Mesothelial cell of epicardium (in vitro differentiated cells): ENCODE measurements around the gene ZNF512. TPM values are rescaled to one million over a fixed set of nuclear protein-coding genes. Genes with fewer than 3 reads are reported as not detected.

ENCODE experiments used
- DNase-seq, 2 experiments: peaks; one replicate each; pipeline ENCODE4 v3.0.0; 2021; ENCODE audit warnings: low spot score in 2 of 2; ENCODE audit not compliant: unreplicated experiment in 2 of 2
- H3K27ac Mint-ChIP-seq: 2 replicates; pipeline ENCODE4 v1.8.0; 2021; ENCODE audit warnings: mixed read lengths
- H3K27me3 Mint-ChIP-seq: 2 replicates; pipeline ENCODE4 v1.8.0; 2021; ENCODE audit warnings: low read depth, mixed read lengths
- H3K36me3 Mint-ChIP-seq: 2 replicates; pipeline ENCODE4 v1.8.0; 2021; ENCODE audit warnings: mixed read lengths
- H3K4me1 Mint-ChIP-seq: 2 replicates; pipeline ENCODE4 v1.8.0; 2021; ENCODE audit warnings: mixed read lengths
- H3K4me3 Mint-ChIP-seq: 2 replicates; pipeline ENCODE4 v1.8.0; 2021; ENCODE audit warnings: mild to moderate bottlenecking, moderate library complexity, mixed read lengths
- H3K9me3 Mint-ChIP-seq: 2 replicates; pipeline ENCODE4 v1.8.0; 2021; ENCODE audit warnings: mixed read lengths
- total RNA-seq: library from RNA; stranded (reverse); gene quantifications from 3 replicates; pipeline ENCODE4 v1.2.1, GENCODE V29; 2021
- TF ChIP-seq, protein P1 (sequence below): fragments of 200-600 bp; sonication (generic); IDR thresholded peaks from one replicate; pipeline ENCODE4 v1.5.0; 2021; ENCODE audit warnings: antibody characterized with exemption; ENCODE audit not compliant: unreplicated experiment

Gene ZNF512
- total RNA-seq, 1 donor from 2014 or later: 72.8 TPM

DNA sequence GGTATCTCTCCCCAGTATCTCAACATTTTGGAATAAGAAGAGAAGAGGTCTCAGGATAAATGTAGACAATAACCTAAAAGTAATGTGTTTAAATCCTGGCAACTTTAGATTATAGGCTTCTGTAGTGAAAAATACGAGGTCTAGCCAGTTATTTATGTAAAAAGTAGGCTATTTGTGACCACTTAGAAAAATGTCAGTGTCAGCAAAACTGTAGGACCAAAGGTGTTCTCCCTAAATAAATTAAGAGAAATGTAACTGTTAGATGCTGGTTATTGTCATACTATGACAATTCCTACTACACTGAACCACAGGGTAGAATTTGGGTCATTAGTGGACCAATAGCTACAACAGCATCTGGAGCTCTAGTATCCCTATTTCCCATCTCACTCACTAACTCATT, 78.5 kb downstream of the ZNF512 start:
- DNase-seq: no peak
- Mint-ChIP-seq H3K9me3 (no peaks in the 10 kb centered on the region), H3K4me3 (peak overlapping the region; percentile 98), H3K27me3 (no peaks in the 10 kb centered on the region), H3K27ac (no peak overlapping the region), H3K36me3 (peaks cover 24% of the 10 kb centered on the region), H3K4me1 (peaks cover 32% of the 10 kb centered on the region)
- TF ChIP-seq, protein P1, sequence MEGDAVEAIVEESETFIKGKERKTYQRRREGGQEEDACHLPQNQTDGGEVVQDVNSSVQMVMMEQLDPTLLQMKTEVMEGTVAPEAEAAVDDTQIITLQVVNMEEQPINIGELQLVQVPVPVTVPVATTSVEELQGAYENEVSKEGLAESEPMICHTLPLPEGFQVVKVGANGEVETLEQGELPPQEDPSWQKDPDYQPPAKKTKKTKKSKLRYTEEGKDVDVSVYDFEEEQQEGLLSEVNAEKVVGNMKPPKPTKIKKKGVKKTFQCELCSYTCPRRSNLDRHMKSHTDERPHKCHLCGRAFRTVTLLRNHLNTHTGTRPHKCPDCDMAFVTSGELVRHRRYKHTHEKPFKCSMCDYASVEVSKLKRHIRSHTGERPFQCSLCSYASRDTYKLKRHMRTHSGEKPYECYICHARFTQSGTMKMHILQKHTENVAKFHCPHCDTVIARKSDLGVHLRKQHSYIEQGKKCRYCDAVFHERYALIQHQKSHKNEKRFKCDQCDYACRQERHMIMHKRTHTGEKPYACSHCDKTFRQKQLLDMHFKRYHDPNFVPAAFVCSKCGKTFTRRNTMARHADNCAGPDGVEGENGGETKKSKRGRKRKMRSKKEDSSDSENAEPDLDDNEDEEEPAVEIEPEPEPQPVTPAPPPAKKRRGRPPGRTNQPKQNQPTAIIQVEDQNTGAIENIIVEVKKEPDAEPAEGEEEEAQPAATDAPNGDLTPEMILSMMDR: no peak

DNA sequence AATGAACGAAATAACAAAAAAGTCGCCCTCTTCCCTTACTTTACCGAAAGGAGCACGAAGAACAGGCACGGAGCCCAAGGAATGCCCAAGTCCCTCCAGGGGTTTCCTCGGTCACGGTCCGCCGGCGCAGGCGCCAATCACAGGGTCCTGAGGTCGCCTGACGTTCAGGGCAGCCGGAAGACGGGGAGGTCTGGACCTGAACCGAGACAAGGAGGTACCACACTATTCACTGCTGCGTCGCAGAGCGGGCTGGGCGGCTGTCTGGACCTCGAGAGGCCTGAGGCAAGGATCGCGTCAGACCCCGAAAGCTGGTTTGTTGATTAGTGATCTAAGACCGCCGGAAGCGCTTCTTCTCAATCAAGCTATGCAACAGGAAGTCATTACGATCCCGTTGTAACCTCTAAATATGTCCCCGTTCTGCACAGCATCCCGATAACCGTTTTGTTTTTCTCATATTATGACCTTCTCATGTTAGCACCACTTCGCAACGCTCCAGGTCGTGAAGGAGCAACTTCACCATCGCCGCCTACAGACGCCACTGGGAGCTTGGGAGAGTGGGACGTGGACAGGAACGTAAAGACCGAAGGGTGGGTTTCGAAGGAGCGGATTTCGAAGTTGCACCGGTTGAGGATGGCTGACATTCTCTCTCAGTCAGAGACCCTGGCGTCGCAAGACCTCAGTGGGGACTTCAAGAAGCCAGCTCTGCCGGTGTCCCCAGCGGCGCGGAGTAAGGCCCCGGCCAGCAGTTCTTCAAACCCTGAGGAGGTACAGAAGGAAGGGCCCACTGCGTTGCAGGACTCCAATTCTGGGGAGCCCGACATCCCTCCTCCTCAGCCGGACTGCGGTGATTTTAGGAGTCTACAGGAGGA, 80.7 kb downstream of the ZNF512 start, which contains the start of the genes SLC4A1AP and SUPT7L:
Gene SLC4A1AP (plus strand): TSS at position 605 of the 869 bp plus-strand sequence. CDS start 26 bp downstream, at position 631.
Gene SUPT7L (minus strand): TSS at position 330 of the 869 bp plus-strand sequence. CDS start 1,422 bp downstream, outside the sequence.
- DNase-seq: peak; percentile 41 to 80

DNA sequence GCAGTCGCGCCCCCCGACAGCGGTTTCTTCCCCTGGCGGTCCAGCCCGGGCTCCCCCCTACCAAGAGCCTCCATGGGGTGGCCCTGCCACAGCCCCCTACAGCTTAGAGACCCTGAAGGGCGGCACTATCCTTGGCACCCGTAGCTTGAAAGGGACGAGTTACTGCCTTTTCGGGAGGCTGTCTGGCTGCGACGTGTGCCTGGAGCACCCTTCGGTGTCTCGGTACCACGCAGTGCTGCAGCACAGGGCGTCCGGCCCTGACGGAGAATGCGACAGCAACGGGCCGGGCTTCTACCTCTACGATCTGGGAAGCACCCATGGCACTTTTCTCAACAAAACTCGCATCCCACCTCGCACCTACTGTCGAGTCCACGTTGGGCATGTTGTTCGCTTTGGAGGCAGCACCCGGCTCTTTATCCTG, 81.3 kb downstream of the ZNF512 start:
- DNase-seq: no peak
- Mint-ChIP-seq H3K9me3 (no peaks in the 10 kb centered on the region), H3K36me3 (peaks cover 30% of the 10 kb centered on the region), H3K4me3 (peak overlapping the region; percentile 98), H3K4me1 (peaks cover 32% of the 10 kb centered on the region), H3K27me3 (no peaks in the 10 kb centered on the region), H3K27ac (peak overlapping the region; percentile 99)
- TF ChIP-seq, protein P1: no peak

More for the DNA sequence above, 80.7 kb downstream of the ZNF512 start, which contains the start of the genes SLC4A1AP and SUPT7L:
- TF ChIP-seq, protein P1: no peak
- Mint-ChIP-seq H3K9me3 (no peaks in the 10 kb centered on the region), H3K36me3 (peaks cover 24% of the 10 kb centered on the region), H3K27me3 (no peaks in the 10 kb centered on the region), H3K27ac (peak within 1 kb of the TSS; percentile 99), H3K4me1 (peaks cover 32% of the 10 kb centered on the region), H3K4me3 (peak within 1 kb of the TSS; percentile 98)

DNA sequence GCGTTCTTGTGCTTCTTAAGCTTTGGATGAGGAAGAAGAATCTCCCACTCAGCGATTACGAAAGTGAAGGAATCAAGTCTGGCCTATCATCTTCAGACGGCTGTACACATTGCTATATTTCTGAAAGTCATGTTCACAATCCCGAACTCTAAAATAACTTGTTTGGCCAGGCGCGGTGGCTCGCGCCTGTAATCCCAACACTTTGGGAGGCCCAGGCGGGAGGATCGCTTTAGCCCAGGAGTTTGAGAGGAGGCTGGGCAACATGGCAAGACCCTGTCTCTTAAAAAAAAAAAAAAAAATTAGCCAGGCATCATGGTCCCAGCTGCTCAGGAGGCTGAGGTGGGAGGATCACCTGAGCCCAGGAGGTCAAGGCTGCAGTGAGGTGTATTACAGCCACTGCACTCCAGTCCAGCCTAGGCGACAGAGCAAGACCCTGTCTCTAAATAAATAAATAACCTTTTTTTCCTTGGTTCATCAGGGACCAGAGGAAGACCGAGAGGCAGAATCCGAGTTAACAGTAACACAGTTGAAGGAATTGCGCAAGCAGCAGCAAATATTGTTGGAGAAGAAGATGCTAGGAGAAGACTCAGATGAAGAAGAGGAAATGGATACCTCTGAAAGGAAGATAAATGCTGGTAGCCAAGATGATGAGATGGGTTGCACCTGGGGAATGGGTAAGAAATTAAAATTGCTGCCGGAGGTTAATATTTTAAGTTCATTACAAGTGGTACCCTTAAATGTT, 82.0 kb downstream of the ZNF512 start:
- H3K36me3 Mint-ChIP-seq: peaks cover 29% of the 10 kb centered on the region
- TF ChIP-seq, protein P1: no peak
- no peaks in the 10 kb centered on the region for H3K27me3 Mint-ChIP-seq
- peaks cover 32% of the 10 kb centered on the region for H3K4me1 Mint-ChIP-seq
- H3K9me3 Mint-ChIP-seq: no peaks in the 10 kb centered on the region
- DNase-seq: no peak
- H3K27ac Mint-ChIP-seq: peak overlapping the region; percentile 48
- H3K4me3 Mint-ChIP-seq: peak overlapping the region; percentile 98

DNA sequence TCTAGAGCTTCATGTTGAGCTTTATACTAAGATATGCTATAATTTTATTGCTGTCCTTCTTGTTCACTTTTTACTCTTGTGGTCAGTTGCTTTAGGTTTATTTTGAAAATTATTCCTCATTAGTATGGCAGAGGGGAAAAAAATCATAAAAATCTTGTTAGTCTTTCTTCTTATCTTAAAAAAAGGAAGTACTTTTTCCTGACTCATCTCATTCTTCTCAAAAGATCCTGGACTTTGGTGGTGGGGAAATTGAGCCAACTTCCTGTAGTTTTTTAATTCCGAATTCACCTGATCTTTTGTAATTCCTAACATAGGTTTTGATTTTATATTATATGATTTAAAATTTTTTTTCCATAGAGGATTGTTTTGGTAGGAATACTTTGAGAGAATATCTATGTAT, 84.6 kb downstream of the ZNF512 start:
- peaks cover 26% of the 10 kb centered on the region for H3K4me1 Mint-ChIP-seq
- TF ChIP-seq, protein P1: no peak
- no peaks in the 10 kb centered on the region for H3K27me3 Mint-ChIP-seq
- no peak overlapping the region for H3K27ac Mint-ChIP-seq
- peaks cover 29% of the 10 kb centered on the region for H3K36me3 Mint-ChIP-seq
- no peak for DNase-seq
- no peak overlapping the region for H3K4me3 Mint-ChIP-seq
- no peaks in the 10 kb centered on the region for H3K9me3 Mint-ChIP-seq
